HL-60/S4 (cell line): Measurements from ENCODE around the gene NPAS2.

Experiments used
- in situ Hi-C: fragments of 300-500 bp; cut with MboI; formaldehyde crosslinking; loops from 2 replicates; pipeline ENCODE4 v1.14.3; 2022; ENCODE audit warnings: low sequenced_read_pairs

Gene NPAS2

DNA sequence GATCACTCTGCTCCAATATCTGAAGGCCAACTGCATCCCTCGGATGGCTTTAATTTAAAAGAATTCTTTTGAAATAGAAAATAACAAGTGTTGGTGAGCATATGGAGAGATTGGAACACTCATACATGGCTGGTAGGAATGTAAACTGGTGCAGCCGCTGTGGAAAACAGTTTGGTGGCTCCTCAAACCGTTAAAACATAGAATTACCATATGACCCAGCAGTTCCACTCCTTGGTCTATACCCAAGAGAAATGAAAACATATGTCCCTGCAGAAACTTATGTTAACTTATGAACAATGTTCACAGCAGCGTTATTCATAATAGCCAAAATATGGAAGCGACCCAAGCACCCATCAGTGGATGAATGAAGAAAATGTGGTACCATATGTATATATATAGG is 60.1 kb downstream of the NPAS2 start:
- in situ Hi-C loops: no loop called here

DNA sequence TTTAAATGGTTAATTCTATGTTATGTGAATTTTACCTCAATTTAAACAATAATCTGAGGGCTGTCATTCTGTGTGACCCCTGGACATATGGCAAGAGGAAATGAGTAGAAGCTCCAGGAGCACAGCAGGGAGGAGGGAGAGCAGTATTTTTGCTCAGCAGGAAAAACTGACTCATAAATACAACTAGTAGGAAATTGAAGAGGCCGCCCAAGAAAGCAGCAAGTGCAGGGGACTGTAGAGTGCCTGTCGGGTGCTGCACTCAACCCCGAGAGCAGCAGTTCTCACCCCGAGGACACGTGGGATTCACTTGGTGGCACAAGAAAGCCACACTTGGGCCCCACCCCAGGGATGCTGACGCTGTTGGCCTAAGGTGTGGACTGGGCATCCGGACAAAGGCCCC is 60.8 kb downstream of the NPAS2 start:
- in situ Hi-C loops: no loop called here

DNA sequence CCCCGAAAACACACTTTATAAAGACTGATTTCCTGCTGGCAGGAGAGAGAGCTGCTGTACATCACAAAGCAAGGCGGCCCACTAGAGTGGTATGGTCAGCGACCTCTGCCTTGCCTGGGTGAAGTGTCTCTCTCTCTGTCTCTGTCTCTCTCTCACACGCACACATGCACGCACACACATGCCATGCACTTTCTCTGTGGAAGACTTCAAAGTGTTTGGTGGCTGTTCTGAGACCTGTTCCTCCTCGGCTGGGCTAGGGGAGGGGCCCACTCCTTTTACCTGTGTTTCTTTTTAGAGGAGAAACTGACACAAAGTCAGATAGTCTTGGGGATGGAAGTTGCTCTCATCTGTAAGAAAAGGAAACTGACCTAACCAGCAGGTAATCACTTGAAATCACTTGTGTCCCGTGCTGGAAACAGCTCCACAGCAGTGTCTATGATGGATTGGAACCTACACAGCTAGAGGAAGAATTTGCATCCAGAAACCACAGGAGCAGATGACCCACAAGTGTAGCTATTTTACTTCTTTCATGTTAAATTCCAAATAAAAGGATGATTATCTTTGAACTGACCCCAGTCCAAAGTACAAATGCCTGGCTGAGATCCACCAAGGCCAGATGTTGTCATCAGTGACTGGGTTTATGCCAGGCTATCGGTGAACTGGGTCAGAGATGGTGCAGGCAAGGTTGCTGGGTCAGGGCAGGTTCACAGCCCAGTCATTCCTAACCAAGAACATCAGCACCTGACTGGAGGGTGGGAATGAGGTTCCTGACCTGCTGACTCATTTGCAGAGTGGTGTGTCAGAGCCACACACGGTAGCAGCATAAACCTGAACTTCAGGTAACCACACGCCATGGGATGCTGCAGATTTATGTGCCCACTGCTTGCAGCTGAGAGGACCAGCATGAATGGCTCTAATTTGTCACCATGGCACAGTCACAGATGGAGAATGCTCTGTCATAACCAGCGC is 63.0 kb downstream of the NPAS2 start:
- in situ Hi-C loops: no loop called here

GRCh38 chr2:100884145-100884621 is 64.2 kb downstream of the NPAS2 start:
- in situ Hi-C loops: no loop called here

DNA sequence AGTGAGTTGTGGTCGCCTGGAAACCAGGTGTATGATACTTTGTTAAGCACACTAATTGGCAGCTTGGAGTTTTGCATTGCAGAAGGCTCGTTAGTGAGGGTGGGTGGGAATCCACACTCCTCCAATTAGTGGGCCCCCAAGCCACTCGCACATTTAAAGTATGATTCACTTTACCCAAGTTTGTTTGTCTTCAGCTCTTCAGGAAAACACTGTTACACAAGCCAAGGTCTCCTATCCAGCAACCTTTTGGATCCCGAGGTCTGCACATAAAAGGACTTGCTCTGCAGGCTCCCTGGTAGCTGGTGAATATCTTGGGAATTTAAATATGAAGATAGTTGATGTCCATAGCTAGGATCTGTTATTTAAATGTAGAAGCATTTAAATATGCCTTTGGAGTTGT is 66.1 kb downstream of the NPAS2 start:
- in situ Hi-C loops: no loop called here

DNA sequence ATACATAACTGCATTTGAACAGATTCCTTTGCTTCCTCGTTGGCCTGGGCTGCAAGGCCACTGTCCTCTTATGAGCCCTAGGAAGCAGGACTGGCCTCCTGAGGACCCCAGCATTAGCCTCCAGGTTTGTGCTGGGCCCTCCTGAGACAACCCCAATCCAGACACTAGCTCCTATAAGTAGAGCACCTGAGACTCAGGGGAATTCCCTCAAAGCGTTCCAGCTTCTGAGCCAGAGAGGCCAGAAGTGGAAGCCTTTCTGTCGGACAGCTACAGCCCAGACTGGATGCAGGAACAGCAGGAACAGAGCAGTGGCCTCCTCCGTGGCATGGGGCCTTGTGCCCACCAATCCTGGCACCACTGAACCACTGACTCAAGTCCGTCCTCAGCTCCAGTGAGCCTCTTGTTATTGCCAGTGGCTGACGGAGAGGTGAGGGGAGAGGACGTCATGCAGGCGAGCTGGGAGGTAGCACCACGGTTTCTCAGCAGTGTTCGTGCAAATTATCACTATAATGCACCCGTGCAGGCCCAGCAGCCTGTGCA is 67.2 kb downstream of the NPAS2 start:
- in situ Hi-C loops: no loop called here

DNA sequence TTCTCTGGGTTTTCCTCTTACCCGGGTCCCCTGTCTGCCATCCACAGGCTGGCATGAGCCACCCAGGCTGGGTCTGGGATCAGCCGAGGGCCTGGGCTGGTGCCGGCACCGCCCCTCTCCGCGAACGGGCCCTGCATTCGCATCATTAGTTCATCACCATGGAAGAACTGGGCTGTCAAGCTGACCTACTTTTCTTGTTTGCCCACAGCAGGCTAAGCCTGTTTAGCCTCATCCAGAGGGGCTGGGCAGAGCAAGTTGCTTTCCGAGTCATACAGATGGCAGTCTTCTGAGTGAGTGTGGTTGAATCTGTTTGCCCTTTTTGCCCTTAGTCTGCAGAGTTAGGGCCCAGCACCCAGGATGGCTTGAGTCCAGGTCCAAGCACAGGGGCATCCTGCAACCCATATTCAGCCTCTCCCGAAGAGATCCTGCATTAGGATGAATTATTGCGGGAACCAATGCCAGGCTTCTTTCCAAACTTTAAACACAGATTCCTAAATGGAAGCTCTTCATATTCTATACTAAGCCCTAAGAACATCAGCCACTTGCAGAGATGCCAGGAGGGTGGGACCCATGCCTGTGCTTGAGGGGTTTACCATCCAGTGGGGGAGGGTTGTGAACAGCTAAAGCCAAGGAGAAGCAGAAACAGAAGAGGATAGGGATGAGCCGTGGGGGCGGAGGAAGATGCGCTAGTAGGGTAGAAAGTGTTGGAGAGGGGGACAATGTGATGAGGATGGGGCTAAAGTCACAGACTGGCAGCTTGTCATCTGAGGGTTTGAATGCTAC is 68.0 kb downstream of the NPAS2 start:
- in situ Hi-C loops: no loop called here

- in situ Hi-C loops: no loop called here
These were observed 68.7 kb downstream of the NPAS2 start for GRCh38 chr2:100888601-100889000.

DNA sequence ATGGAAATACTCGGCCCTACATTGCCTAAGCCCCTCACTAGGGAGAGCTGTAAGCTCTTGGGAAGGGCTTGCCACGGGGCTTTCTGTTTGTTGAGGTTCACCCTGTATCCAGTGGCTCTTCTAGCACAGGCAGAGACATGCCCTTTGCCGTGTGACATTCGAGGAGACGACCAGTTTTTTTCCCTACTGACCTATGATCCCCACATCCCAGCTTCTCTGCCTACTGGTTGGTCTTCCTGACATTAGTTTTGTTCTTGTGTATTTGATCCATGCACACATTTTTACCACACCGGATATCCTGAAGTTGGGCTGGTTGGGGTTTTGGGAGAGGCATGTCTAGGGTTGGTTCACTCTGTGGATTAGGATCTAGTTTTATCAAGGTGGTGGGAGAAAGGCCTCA is 69.3 kb downstream of the NPAS2 start:
- in situ Hi-C loops: no loop called here

- in situ Hi-C loops: no loop called here
These were observed 72.1 kb downstream of the NPAS2 start for GRCh38 chr2:100891906-100892642.

GRCh38 chr2:100893392-100894104 is 73.6 kb downstream of the NPAS2 start:
- in situ Hi-C loops: no loop called here

GRCh38 chr2:100894105-100894795 is 74.3 kb downstream of the NPAS2 start:
- in situ Hi-C loops: no loop called here

DNA sequence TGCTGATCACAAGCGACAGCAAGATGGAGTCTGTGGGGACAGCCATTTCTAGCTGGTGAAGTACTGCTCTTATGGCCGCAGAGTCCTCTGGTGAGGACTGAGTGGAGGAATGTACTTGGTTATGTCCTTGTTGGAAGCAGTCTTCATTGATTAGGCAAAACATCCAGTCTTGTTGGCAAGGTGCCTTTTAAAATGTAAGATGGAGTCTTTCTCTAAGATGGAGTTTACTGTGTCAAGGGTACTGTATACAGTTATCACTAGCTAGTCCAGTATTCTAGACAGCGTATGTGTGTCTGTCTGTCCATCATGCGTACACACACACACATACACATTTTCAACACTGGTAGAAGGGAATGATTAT is 74.8 kb downstream of the NPAS2 start:
- in situ Hi-C loops: no loop called here

- in situ Hi-C loops: no loop called here
These were observed 75.5 kb downstream of the NPAS2 start for GRCh38 chr2:100895402-100895801.

DNA sequence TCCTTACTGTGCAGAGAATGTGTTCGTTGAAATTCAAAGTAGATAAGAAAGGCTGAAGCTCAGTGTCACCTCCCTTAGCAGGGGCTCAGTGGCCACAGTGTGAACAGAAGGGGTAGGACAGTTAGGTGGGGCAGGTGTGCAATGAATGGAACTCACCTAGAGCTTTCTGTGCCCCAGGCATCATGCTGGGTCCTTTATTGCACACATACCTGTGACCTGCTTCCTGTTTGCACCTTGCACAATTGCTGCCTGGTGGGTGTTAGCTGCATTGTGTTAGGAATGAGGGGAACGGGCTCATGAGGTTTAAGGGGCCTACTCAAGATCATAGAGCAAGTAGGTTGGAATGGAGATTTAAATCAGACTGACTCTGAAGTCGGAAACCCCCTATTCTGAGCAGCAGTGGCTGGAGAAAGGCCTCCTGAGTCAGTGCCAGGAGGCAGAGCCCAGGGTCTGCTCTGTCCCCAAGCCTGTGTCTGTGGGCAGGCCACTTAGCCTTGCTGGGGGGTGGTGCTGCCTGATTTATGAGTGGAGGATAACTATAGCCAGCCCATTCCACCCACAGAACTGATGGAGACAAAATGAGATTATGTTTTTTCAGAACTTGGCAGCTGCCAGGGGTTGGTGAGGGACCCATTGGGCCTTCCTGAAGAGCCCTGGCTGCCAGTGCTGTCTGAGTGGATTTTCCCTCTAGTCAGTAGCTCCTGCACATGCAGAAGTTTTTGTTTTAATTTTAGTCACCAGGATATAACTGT is 76.2 kb downstream of the NPAS2 start:
- in situ Hi-C loops: no loop called here

DNA sequence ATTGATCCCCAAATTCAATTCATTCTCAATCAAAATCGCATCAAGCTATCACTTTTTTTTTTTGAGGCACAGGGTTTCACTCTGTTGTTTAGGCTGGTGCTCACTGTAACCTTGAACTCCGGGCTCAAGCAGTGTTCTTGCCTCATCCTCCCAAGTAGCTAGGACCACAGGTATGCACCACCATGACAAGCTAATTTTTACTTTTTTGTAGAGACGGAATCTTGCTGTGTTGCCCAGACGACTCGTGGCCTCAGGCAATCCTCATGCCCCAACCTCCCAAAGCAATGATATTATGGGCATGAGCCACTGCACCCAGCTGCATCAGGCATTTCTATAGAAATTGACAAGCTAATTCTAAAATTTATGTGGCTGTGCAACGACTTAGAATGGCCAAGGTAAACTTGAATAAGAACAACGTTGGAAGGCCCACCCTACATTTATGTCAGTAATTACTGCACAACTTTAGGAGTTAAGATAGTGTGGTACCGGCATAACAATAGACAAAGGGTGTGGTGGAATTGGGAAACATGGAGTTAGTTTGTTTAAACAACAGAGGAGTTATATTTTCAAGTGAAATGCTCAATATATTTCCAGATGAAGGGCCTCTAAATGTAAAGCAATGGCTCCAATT is 78.2 kb downstream of the NPAS2 start:
- in situ Hi-C loops: no loop called here

DNA sequence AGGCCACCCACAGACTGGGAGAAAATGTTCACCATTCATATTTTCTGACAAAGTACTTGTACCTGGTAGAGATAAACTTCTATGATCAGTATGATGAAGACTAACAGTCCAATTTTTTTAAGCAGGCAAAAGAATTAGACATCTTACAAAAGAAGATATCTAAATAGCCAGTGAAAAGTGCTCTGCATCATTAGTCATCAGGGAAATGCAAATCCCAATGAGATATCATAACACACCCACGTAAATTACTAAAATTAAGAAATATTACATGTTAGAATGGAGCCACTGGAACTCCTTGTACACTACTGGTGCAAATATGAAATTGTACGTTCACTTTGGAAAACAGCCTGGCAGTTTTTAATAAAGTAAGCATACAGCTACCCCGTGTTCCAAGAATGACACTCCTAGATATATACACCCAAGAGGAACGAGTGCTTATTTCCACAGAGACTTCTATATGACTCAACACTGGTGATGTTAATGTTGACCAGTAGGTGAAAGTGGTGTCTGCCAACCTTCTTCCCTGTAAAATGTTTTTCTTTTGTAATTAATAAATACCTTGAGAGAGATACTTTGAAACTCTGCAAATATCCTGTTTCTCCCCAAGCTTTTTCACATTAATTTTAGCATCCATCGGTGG is 80.3 kb downstream of the NPAS2 start:
- in situ Hi-C loops: no loop called here

DNA sequence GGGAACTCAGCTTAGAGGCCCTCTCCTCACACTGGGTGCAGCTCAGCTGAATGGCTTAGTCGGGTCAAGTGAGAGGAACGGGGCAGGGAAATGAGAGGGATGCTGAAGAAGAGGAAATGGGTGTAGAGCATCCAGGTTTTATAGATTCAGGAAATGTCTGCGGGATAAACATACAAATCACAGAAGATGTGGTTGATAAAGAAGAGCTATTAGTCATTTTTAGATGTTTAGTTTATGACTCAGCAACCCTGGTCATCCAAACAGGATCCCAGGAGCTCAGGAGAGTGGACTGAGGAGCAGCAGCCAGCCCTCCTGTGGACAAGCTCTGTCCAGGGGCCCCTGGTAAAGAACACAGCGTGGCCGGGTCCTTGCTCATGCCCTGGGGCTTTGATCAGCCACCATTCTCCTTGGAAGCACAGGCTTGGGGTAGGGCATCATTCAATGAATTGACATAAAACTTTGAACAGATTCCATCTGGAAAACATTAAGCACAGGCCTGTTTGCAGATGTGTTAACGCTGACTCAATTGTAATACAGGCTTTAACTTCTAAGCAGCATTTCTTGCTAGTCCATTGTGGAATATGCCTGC is 83.0 kb downstream of the NPAS2 start:
- in situ Hi-C loops: no loop called here
